Measurements from ENCODE around the gene DNTT.

DNA sequence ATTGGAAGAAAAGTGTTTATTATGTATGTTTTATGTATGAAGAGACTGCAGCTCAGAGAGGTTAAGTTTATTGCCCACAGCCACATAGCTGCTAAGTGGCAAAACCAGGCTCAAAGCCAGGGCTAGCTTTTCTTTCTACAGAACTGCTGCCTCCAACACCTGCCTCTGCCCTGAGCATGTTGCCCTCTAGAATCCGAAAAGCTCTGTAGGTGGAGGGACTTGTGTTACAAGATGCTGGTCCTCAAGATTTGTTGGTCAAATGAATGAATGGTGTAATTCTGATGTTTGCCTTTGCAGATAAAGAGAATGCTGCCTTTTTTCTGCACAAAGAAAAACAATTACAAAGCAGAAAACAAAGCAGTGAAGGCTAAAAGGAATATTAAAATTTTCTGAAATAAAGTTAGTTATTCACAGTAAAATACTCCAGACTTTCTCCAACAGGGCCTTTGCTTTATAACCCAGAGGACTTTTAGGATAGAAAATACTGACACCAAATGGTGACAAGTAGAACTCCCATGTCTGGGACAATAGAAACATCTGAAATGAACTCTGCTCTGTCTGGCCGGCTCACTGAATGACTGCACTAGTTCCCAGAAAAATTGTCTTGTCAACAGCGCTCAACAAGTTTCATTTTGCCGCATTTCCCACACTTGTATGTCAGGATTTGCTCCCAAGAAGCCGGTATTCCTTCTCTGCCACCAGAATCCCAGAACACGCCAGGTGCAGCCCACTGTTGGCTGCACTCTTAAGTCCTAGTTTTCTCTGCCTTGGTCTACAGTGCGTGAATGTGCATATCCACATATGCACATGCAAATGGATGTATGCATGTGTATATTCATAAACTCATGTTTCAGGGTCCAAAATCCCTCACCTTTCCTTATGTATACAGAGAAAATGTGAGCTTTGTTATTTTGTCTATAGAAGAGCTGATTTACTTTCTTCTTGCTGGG is 11.0 kb upstream of the DNTT start:
- TF ChIP-seq, protein P1, sequence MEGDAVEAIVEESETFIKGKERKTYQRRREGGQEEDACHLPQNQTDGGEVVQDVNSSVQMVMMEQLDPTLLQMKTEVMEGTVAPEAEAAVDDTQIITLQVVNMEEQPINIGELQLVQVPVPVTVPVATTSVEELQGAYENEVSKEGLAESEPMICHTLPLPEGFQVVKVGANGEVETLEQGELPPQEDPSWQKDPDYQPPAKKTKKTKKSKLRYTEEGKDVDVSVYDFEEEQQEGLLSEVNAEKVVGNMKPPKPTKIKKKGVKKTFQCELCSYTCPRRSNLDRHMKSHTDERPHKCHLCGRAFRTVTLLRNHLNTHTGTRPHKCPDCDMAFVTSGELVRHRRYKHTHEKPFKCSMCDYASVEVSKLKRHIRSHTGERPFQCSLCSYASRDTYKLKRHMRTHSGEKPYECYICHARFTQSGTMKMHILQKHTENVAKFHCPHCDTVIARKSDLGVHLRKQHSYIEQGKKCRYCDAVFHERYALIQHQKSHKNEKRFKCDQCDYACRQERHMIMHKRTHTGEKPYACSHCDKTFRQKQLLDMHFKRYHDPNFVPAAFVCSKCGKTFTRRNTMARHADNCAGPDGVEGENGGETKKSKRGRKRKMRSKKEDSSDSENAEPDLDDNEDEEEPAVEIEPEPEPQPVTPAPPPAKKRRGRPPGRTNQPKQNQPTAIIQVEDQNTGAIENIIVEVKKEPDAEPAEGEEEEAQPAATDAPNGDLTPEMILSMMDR (conservative IDR thresholded peaks at IDR 0.05; ENCODE audit: low read length) = peak; percentile 96
- no peak for TF ChIP-seq EZH2phosphoT487 (IDR thresholded peaks at IDR 0.05; ENCODE audit: borderline replicate concordance, low read depth, low read length)

Data from OCI-LY7 (cell line).